ENCODE measurements around the gene EXOC3L4.

GRCh38 chr14:103087343-103087835, 7.1 kb upstream of the EXOC3L4 start:
- TF ChIP-seq CTCF (tag by site-specific recombination; IDR thresholded peaks at IDR 0.05), result no peak
- TF ChIP-seq ATF2 (tag by site-specific recombination; IDR thresholded peaks at IDR 0.05; ENCODE audit: low read depth), result no peak
- no peak for TF ChIP-seq ZNF18 (tag by site-specific recombination; IDR thresholded peaks at IDR 0.05)
- no peak for TF ChIP-seq ZNF274 (IDR thresholded peaks at IDR 0.05; ENCODE audit: low read length)
- TF ChIP-seq ZNF274 (tag by site-specific recombination; IDR thresholded peaks at IDR 0.05; ENCODE audit: borderline replicate concordance), result no peak
- no peak for TF ChIP-seq ZNF292 (tag by site-specific recombination; IDR thresholded peaks at IDR 0.05; ENCODE audit: borderline replicate concordance, low read depth)
- TF ChIP-seq ZNF221 (tag by site-specific recombination; IDR thresholded peaks at IDR 0.05; ENCODE audit: borderline replicate concordance), result no peak
- no peak for TF ChIP-seq SALL2 (tag by site-specific recombination; IDR thresholded peaks at IDR 0.05; ENCODE audit: borderline replicate concordance)
- no peak for TF ChIP-seq PATZ1 (tag by site-specific recombination; IDR thresholded peaks at IDR 0.05)
- no peak for TF ChIP-seq BCL11A (tag by site-specific recombination; IDR thresholded peaks at IDR 0.05; ENCODE audit: low read depth)
- no peak for TF ChIP-seq ZNF704 (tag by site-specific recombination; IDR thresholded peaks at IDR 0.05)
- TF ChIP-seq PBX3 (CRISPR knock-in tag; IDR thresholded peaks at IDR 0.05), result no peak
